ENCODE results near the gene SHF.

SHF gene

DNA sequence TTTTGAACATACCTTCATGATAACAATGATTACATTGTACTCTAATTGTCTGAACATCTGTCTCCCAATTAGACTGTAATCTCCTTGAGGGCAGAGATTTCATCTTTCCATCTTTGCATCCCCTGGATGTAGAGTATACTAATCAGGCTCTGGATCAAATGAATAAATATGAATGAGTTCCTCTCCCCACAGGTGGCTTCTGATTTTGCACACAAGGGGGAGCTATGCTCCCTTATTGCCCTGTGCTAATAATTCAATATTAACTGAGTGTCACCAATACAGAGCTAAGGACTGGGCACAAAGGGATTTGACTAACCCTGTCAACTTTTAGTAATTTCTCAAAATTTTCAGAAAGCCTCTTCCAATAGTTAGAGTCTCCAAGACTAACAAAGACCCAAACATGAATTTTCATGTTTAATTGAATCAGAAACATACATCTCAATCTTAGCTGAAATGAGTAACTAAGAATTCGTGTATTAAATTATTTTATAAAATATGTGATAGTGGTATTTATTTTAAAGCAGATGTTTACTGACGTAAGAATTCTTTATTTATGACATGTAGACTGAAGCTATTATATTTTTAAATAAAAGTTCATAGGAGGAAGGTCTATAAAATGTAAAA lies 61.1 kb downstream of the SHF start:
- peak; percentile 52 for DNase-seq (ENCODE audit: low read depth)

DNA sequence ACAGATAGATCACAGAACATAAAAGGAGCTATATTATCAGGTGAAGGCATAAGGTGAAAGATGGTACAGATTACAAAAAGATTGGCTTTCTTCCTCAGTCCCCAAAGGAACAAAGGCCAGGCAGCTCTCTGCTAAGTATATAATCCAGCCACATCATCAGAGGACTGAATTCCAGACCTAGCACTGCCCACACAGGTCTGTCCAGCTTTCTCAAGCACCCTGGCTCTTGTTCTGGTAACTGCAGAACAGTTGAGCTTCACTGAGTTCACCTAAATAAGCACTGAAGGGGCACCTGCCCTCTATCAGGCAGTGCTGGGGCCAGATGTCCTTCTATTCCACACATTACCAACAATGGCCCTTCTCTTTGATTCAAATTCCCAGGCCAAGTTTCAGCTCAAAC lies 64.4 kb downstream of the SHF start:
- no peak for DNase-seq (ENCODE audit: low read depth)

DNA sequence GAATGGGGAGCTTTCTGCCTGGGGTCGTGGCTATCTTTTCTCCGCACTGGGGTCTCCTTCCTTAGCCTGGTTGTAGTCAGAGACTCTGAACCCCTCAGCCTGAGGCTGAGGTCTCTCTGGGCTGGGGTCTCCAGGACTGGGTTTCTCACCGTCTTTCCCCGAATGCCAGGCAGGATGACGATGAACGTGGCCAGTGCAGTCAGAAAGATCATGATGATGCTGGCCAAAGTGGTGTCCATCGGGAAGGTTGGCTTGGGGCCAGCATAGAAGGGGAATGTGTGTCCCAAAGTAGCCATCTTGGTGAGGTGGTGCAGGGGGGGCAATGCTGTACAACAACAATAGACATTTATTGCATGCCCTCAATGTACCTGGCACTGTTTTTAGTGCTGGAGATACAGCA lies 65.0 kb downstream of the SHF start:
- no peak for DNase-seq (ENCODE audit: low read depth)

DNA sequence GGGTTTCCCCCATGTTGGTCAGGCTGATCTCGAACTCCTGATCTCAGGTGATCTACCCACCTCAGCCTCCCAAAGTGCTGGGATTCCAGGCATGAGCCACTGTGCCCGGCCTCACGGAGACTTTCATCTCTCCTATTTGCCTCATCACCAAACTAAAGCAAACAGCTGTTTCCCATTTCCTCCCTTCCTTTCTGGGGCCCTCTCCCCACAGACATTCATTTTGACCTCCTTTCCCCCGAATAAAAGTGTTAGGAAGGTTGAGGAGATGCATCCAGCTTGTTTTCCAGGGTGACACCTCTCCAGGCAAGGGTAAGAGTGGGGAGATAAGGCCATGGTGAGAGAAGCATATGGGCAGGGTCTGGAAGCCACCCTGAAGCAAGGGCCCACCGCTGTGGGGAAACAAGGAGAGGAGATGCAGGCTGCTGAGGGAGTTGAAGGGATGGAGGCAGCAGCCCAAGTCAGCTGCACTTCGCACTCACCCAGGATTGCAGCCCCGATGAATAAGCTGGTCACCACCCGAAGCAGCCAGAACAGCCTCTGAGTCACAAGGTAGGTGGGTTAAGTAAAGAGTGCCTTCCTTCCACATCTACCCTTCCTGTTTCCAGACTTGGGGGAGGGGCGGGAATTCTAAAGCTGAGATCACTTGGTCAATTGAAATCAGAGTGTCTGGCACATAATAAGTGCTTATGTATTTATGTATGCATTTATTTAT lies 65.9 kb downstream of the SHF start:
- peak; percentile 88 for DNase-seq (ENCODE audit: low read depth)

DNA sequence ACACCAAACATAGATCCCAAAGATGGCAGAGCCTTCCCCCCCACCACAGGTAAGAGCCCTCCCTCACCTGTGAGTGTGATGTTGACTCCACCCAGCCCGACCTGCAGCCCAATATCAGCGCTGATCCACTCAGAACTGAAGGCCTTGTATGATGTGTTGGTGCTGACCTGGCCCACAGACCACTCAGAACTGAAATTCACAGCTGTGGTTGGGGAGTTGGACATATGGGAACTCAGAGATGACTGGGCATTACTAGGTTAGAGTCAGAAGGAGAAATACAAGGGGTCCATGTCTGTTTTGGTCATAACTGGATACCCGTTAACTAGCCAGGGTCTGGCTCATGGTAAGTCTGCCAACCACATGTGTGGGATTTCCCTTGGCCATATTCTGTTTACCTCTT lies 66.7 kb downstream of the SHF start:
- no peak for DNase-seq (ENCODE audit: low read depth)

DNA sequence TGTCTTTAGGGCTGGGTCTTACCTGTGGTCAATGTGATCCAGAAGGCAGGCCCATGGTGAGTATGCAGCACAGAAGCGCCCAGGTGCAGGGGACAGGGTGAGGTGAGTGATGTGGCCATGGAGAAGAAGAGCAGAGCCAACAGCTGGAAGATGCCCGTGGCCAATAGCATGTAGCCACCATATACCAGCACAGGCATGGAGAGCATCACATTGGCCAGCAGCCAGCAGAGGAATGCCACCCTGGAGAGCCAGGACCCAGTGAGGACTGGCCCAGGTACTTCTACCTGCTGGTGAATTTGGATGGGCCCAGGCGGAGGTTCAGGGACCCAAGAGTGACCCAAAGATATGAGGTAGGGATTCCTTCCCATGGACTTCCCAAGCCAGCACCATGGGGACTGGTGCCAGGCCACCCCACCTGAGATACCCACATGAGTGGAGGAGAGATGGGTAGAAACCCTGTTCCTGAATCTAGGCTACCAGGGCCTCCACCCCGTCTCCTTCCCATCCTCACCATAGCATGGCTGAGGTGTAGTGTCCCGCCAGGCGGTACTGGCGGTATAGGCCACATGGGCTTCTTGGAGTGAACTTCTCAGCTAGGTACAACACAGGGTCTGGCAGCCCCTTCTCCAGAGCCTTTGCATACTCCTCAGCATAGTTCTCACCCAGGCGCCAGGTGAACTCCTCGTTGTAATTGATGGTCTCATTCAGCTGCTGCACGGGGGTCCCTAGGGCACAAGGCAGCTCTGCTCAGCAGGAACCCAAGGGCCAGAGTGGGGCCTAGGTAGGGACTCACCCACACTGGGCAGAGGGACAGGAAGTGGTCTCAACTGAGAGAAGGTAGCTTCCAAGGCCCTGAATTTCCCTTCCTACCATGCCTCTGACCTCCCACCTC lies 67.4 kb downstream of the SHF start:
- no peak for DNase-seq (ENCODE audit: low read depth)

DNA sequence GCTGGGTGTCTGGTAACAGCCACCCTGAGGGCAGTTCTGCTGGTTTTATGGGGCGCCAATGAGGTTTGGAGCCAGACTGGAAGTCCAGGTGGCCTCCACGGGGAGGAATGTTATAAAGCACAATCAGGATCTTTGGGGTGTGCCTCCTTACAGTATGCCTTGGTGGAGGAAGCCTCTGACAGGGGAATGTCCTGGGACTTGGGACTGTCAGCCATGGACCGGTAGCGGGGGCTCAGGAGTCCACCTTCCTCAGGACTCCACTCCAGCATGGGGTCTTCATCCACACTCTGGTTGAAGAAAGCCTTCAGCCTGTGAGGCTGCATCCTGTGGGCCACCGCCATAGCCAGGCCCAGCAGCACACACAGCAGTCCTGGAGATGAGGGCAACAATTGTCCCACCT lies 68.8 kb downstream of the SHF start:
- no peak for DNase-seq (ENCODE audit: low read depth)

DNA sequence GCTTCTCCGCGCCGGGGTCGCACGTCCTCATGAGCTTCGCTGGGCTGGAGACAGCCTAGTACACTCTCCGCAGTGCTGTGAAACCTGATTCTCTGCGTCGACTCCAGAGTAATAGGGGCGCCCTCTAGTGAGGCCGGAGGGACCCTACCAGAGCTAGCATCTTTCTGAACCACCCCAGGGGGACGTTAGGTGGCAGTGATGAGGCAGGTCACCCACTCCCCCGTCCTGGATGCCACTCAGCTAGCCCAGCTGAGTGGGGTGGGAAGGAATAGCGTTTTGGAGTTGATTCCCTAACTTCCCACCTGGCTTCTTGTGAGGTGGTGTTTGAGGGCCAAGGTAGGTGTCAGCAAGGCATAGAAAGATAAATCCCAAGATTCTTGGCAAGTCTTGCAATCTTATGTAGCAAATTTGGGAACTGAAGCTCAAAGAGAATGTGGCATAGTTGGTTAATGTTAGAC lies 69.6 kb downstream of the SHF start:
- DNase-seq (ENCODE audit: low read depth), result peak; percentile 86

DNA sequence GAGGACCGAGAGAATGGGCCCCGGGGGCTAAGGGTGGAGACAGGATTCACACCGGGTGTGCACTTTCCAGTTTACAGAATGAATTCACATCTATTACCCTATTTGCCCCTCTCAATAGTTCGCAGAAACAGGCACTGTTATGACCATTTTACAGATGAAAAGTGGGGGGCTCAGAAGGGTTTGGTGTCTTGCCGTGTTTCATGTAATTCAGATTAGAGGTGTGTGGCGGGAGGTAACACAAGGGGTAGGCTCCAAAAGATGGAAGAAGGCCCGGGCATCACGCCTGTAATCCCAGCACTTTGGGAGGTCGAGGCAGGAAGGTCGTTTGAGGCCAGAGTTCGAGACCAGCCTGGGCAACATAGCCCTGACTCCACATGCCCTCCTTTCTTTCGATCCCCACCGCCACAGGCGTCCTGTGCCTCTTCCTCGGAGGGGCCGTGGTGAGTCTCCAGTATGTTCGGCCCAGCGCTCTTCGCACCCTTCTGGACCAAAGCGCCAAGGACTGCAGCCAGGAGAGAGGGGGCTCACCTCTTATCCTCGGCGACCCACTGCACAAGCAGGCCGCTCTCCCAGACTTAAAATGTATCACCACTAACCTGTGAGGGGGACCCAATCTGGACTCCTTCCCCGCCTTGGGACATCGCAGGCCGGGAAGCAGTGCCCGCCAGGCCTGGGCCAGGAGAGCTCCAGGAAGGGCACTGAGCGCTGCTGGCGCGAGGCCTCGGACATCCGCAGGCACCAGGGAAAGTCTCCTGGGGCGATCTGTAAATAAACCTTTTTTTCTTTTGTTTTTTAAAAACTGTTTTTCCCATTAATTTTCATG lies 70.2 kb downstream of the SHF start:
- no peak for DNase-seq (ENCODE audit: low read depth)
